HAP-1 (cell line): ENCODE data around the gene TEPSIN.

Experiments
- DNase-seq, 2 experiments: peaks; one replicate each; pipeline ENCODE4 v3.0.0-alpha.2; 2016 to 2020; ENCODE audit warnings: low spot score in 2 of 2
- H3K27me3 ChIP-seq: fragments of 250-450 bp; sonication (Bioruptor Pico); 2 replicates; pipeline ENCODE4 v1.5.1; 2020; ENCODE audit warnings: low read depth, mild to moderate bottlenecking, moderate library complexity
- H3K36me3 ChIP-seq: fragments of 250-450 bp; sonication (Bioruptor Pico); replicated peaks from 2 replicates; pipeline ENCODE4 v1.5.1; 2020; ENCODE audit warnings: mild to moderate bottlenecking
- H3K4me1 ChIP-seq: fragments of 250-450 bp; sonication (Bioruptor Pico); 2 replicates; pipeline ENCODE4 v1.5.1; 2020; ENCODE audit warnings: mild to moderate bottlenecking
- H3K4me3 ChIP-seq: fragments of 250-450 bp; sonication (Bioruptor Pico); 2 replicates; pipeline ENCODE4 v1.5.1; 2020; ENCODE audit warnings: mild to moderate bottlenecking, moderate library complexity
- H3K9me3 ChIP-seq: fragments of 250-450 bp; sonication (Bioruptor Pico); 2 replicates; pipeline ENCODE4 v1.5.1; 2020; ENCODE audit warnings: mild to moderate bottlenecking, moderate library complexity
- in situ Hi-C: fragments of 300-500 bp; cut with MboI; formaldehyde crosslinking; loops from 3 replicates; pipeline ENCODE4 v1.14.3; 2020; ENCODE audit warnings: low sequenced_read_pairs, inconsistent platforms, mixed read lengths

Gene TEPSIN

DNA sequence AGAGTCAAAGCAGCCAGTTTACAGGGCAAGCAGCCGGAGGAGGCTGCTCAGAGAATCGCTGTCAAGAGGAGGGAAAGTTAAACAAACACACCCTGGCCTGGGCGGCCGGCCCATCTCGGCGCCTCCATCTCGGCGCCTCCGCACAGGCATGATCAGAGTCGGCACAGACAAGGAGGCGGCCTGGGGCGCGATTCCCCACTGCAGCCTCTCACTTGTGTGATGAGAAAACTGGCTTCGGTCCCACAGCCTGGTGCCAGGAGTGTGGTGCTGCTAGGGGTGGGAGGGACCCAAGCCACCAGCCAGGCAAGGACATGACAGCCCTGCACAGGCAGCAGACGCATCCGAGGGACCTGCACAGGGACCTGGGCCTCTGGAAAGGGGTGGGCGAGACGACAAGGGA is 38.6 kb upstream of the TEPSIN start:
- Histone ChIP-seq H3K4me3 (no peak overlapping the region), H3K36me3 (peaks cover 38% of the 10 kb centered on the region), H3K27me3 (no peaks in the 10 kb centered on the region), H3K9me3 (no peaks in the 10 kb centered on the region), H3K4me1 (no peaks in the 10 kb centered on the region)
- in situ Hi-C loops = no loop called here
- no peak for DNase-seq

DNA sequence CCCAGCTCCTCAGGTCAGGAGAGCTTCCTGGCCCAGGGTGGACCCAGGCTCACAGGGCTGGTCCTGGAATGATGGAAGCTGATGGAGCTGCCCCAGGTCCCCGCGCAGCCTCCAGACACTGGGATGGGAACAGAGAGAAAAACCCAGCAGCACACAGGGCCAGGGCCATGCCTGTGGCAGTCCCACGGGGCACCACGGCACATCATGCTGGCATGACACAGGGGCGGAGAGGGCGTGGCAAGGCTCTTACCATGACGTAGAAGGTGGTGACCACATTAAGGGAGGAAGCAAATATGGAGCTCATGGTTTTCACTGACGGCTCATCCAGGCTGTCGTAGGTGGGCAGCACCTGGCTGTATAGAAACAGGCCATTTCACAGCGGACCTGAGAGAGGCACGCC is 37.9 kb upstream of the TEPSIN start:
- no peaks in the 10 kb centered on the region for H3K9me3 ChIP-seq
- H3K36me3 ChIP-seq = peaks cover 38% of the 10 kb centered on the region
- H3K4me3 ChIP-seq = no peak overlapping the region
- in situ Hi-C loops = no loop called here
- no peaks in the 10 kb centered on the region for H3K4me1 ChIP-seq
- no peaks in the 10 kb centered on the region for H3K27me3 ChIP-seq
- no peak for DNase-seq

DNA sequence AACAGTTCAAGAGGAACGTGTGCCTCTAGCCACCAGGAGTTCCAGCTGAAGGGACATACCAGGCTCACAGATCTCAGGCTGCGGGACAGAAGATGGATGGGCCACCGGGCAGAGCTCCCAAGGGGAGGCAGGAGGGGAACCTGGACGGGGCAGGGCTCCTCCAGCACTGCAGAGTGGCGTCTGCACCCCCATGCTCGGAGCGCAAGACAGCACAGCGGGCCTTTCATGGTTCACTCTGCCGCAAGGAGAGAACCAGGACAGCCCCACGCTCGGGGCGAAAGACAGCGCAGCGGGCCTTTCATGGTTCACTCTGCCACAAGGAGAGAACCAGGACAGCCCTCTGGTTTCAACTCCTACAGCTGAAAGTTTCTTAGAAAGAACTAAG is 35.6 kb upstream of the TEPSIN start:
- H3K27me3 ChIP-seq = no peaks in the 10 kb centered on the region
- peaks cover 48% of the 10 kb centered on the region for H3K36me3 ChIP-seq
- no peak for DNase-seq
- no peaks in the 10 kb centered on the region for H3K9me3 ChIP-seq
- in situ Hi-C loops = no loop called here
- H3K4me1 ChIP-seq = no peaks in the 10 kb centered on the region
- H3K4me3 ChIP-seq = no peak overlapping the region

DNA sequence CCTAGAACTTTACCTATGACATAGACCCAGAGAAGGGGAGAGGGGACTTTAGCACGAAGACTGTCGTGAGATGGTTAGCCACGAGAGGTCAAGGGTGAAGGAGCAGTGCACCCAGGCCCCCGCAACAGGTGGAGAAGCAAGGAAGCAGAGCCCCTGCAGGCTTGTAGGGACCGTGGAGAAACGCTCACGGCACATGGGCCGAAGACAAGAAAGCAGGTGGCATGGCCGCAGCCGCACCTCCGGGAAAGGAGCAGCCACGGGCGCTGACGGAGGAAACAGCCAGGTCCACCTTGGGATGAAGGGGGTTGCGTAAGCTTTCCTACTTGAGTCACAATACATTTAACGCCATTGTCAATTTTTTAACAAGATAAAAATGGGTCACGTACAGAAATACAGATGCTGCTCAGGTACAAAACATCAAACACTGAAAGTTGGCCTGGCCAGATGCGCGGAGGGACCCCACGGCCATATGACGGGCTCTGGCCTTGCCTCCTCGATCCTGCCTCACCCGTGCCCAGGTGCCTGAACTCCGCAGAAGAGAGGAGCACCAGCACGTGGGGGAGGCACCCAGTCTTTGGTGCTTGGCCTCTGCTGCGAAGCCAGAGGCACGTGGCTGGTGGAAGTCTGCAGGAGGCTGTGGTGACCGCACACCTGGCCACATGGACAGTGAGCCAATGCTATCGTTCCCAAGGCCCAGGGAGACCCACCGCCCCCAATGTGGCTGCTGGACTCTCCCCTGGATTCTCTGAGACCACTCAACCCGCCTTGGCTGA is 35.0 kb upstream of the TEPSIN start:
- Histone ChIP-seq H3K9me3 (no peaks in the 10 kb centered on the region), H3K27me3 (no peaks in the 10 kb centered on the region), H3K4me3 (no peak overlapping the region), H3K4me1 (no peaks in the 10 kb centered on the region), H3K36me3 (peaks cover 54% of the 10 kb centered on the region)
- no peak for DNase-seq
- in situ Hi-C loops = no loop called here

DNA sequence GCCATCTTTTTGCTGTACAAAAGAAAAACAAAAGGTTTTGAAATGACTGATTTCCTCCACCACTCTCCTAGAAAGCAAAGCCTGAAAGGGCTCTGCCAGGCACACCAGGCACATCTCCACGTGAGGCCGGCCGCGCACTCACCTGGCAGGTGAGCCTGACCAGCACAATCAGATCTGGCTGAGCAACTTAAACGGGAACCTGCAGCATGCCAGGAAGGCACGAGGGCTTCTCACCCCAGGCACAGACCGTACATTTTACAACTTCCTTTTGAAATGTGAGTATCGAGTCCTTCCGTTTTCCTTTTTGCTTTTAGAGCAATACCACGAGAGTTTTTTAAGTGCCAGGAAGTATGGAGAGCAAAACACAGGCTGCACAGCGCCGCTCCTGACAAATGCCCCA is 33.8 kb upstream of the TEPSIN start:
- no peak for DNase-seq
- Histone ChIP-seq H3K27me3 (no peaks in the 10 kb centered on the region), H3K4me3 (no peak overlapping the region), H3K9me3 (no peaks in the 10 kb centered on the region), H3K36me3 (peaks cover 56% of the 10 kb centered on the region), H3K4me1 (no peaks in the 10 kb centered on the region)
- in situ Hi-C loops = no loop called here

DNA sequence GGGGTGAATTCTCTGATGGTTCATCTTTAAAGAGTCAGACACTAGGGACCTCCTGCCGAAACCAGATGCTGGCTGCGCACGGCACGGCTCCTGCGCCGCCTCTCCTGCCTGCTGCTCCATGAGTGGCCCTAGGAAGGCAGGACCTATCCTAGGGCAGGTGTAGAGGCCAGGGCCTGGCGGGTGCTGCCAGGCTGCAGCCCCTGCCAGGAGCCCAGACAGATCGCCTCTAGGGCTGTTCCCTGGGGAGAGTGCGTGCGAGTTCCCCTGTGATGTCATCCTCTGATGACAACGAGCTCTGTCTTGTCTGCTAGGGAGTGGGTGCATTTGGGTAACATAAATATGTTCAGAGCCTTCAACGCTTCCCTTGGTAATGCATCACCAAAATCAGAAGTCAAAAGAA is 32.4 kb upstream of the TEPSIN start:
- peaks cover 50% of the 10 kb centered on the region for H3K36me3 ChIP-seq
- no peaks in the 10 kb centered on the region for H3K4me1 ChIP-seq
- no peak for DNase-seq
- H3K9me3 ChIP-seq = no peaks in the 10 kb centered on the region
- H3K27me3 ChIP-seq = no peaks in the 10 kb centered on the region
- in situ Hi-C loops = no loop called here
- H3K4me3 ChIP-seq = no peak overlapping the region

DNA sequence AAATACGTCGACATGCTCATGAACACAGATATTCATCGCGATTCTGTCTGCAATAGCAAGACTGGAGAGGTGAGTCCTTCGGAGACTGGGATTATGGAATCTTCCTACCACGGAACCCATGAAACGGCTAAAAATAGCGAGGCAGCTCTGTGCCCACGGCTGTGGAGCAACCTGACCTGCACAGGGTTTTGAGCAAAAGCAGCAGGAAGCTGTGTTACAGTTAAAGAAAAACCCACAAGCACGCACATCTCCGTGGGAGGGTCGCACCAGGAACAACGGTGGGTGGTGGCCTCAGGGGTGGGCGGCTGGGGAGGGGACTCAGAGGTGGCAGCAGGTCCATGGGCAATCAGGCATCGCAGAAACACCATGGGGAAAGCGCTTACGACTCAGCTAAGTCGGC is 31.4 kb upstream of the TEPSIN start:
- Histone ChIP-seq H3K4me1 (no peaks in the 10 kb centered on the region), H3K9me3 (no peaks in the 10 kb centered on the region), H3K4me3 (no peak overlapping the region), H3K27me3 (no peaks in the 10 kb centered on the region), H3K36me3 (peaks cover 51% of the 10 kb centered on the region)
- in situ Hi-C loops = no loop called here
- no peak for DNase-seq

DNA sequence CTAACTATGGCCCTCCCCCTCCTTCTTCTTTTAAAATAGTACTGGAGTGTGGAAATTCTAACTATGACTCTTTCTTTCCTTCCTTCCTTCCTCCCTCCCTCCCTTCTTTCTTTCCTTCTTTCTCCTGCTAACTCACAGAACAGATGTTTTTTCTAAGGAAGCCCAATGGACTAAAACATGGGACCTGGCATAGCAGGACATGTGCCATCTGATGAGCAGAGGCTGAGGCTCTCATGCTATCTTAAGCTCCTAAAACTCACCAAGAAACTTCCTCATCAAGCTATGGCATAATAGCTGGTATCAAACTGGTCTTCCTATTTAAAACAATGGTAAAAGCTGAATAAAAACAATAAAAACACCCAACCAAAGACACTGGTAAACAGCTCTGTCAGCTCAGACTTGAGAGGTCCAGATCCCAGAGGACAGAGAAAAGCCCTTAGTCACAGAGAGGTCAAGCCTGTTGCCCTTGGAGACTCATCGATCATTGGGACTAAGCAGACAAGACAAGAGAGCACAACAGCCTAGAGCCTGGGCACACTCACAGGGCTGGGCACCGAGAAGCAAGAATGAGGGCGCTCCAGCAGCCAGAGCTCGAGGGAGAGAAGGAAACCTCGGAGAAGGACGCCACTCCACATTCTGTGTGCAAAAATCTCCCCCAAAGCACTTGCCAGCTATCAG is 28.7 kb upstream of the TEPSIN start:
- Histone ChIP-seq H3K9me3 (no peaks in the 10 kb centered on the region), H3K36me3 (peaks cover 47% of the 10 kb centered on the region), H3K27me3 (no peaks in the 10 kb centered on the region), H3K4me1 (no peaks in the 10 kb centered on the region), H3K4me3 (no peak overlapping the region)
- in situ Hi-C loops = no loop called here
- DNase-seq = no peak

DNA sequence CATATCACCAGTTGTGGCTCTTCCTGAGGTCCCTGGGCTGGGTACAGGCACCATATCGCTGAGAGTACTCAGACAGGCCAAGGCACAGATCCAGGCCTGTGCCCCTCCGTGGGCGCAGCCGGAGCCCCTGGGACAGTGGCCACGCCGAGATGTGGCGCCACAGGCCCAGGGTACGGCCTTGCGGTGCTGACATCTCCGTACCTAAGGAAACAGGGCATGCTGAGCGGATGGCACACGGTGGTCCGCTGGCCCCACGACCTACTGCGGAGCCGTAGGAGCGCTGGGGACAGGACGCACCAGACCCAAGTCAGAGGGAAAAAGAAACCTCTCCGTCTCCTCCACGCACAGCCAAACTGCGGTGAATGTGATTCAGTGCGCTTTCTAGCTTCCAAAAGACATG is 26.7 kb upstream of the TEPSIN start:
- in situ Hi-C loops = no loop called here
- no peak for DNase-seq

DNA sequence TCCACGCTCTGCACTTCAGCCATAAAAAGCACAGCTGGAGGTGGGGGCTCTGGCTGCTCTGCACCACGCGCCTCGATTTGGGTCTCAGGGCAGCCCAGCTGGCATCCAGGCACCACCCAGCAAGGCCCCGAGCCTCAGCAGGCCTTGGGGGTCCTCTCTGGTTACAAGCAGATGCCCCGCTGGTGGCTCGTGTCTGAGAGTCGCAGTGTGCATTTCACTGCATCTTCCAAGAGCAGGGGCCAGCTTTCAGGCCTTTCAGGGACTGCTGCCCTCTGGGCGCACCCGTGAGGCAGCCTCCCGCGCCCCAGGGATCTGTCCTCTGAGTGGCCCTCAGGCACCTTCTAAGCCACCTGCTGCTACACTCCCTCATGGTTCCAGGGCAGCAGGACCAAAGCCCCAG is 25.8 kb upstream of the TEPSIN start:
- in situ Hi-C loops = no loop called here
- peaks cover 51% of the 10 kb centered on the region for H3K36me3 ChIP-seq
- no peaks in the 10 kb centered on the region for H3K27me3 ChIP-seq
- H3K4me3 ChIP-seq = no peak overlapping the region
- H3K4me1 ChIP-seq = no peaks in the 10 kb centered on the region
- H3K9me3 ChIP-seq = no peaks in the 10 kb centered on the region
- DNase-seq = no peak

More for the DNA sequence above, 26.7 kb upstream of the TEPSIN start:
- no peak overlapping the region for H3K4me3 ChIP-seq
- no peaks in the 10 kb centered on the region for H3K9me3 ChIP-seq
- H3K36me3 ChIP-seq = peaks cover 47% of the 10 kb centered on the region
- H3K27me3 ChIP-seq = no peaks in the 10 kb centered on the region
- no peaks in the 10 kb centered on the region for H3K4me1 ChIP-seq

DNA sequence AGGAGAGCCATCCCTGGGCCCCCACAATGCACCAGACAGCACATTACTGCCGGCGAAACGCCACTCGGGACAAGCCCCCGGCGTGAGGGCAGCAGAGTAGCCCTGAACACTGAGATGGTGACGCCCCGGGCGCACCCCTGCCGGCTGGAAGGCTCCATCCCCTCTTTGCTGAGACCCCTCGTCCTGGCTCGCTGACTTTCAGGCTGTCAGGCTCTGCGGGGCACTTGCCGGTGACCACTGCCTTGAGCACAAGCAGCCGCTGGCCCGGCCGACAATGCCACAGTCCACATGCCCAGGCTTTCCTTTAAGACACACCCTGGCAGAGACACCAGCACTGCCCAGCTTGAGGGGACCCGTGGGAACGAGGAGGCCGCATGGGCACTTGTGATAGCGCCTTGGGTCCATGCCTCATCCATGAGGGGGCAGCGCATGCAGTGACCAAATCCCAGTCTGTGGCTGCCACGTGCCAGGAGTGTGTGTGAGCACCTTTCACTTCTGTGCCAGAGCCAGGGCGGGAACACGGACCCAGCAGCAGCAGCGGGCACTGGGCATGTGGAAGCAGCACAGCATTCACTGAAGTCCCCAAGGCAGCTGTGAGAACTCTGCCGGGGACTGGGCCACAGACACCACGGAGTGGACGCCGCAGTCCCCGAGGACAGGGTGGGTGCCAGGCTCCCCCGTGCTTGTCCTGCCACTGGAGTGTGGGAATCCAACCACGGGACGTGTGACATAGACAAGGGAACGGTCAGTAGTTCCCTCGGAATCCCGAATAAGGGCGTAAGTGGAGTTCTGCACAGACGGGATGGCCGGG is 24.7 kb upstream of the TEPSIN start:
- H3K27me3 ChIP-seq = no peaks in the 10 kb centered on the region
- no peak for DNase-seq
- no peaks in the 10 kb centered on the region for H3K9me3 ChIP-seq
- no peaks in the 10 kb centered on the region for H3K4me1 ChIP-seq
- in situ Hi-C loops = no loop called here
- peaks cover 48% of the 10 kb centered on the region for H3K36me3 ChIP-seq
- H3K4me3 ChIP-seq = no peak overlapping the region

DNA sequence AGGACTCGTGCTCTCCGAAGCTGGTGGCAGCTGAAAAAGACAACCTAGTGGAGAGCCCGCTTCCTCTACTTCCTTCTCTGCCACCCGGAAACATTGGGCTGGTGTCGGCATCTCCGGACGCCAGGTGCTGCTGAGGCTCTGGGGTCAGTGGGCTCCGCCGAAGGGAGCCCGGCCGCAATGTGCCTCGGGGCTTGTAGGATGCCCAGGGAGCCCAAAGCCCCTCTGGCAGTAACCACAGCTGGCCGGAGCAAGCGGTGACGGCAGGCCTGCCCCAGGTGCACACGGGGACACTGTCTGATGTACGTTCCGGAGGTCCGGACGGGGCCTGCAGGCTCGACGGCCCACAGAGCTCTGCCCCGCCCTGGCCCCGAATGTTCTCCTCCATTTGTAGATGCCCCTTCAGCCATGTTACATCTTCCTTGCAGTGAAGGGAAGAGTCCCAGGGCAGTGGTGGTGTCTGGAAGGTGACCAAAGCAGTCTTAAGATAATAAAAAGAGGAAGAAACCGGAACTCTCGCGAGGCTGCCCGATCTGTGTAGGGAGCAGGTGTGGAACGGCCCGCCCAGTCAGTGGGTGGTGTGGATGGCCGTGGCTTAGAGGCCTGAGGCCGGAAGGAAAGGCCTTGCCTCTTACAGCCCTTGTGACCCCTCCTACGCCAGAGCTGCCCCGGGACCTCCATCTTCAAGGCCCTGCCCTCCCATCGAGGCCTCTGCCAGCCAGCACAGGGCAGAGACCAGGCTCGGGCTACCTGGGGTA is 22.9 kb upstream of the TEPSIN start:
- H3K9me3 ChIP-seq = no peaks in the 10 kb centered on the region
- H3K4me3 ChIP-seq = no peak overlapping the region
- H3K36me3 ChIP-seq = peaks cover 48% of the 10 kb centered on the region
- H3K27me3 ChIP-seq = no peaks in the 10 kb centered on the region
- no peaks in the 10 kb centered on the region for H3K4me1 ChIP-seq
- DNase-seq = no peak
- in situ Hi-C loops = no loop called here

DNA sequence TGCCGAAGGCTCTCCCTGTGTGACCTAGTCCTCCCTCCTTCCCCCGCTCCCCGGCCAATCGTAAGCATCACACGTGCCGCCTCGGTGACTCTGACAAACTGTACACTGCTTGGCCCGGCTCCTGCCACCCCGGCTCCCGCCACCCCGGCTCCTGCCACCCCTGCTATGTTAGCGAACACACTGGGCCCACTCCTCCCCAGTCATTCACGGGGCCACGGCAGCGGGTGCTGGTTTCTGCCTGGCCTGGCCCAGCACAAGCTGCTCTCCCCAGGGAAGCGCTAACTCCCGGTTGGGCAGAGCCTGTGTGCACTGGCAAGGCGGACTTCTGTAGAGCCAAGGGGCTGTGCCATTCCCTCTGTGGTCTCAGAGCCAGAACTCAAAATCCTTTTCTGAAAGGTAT is 22.2 kb upstream of the TEPSIN start:
- H3K27me3 ChIP-seq = no peaks in the 10 kb centered on the region
- DNase-seq = no peak
- H3K4me1 ChIP-seq = no peaks in the 10 kb centered on the region
- in situ Hi-C loops = no loop called here
- no peak overlapping the region for H3K4me3 ChIP-seq
- H3K36me3 ChIP-seq = peaks cover 47% of the 10 kb centered on the region
- H3K9me3 ChIP-seq = no peaks in the 10 kb centered on the region
